CD4-positive, alpha-beta memory T cell (primary cell): ENCODE data around the gene GRM2. TPM values are rescaled to one million over a fixed set of nuclear protein-coding genes. Genes with fewer than 3 reads are reported as not detected.

Source experiments
- polyA plus RNA-seq, 2 donors: library from polyadenylated mRNA; unstranded; fragments of 300-500 nt; fragmentation: Illumina TruSeq; gene quantifications; one replicate each; pipeline ENCODE4 v1.2.3, GENCODE V29; 2021
- total RNA-seq, 2 experiments: library from RNA; stranded (reverse); gene quantifications; one replicate each; pipeline ENCODE4 v1.2.3, GENCODE V29; 2021

The GRM2 gene
- total and polyA plus RNA-seq, 4 experiments from 2014 or later, result 0.07 to 1.9 (median 1.1) TPM; not detected in 1

Other genes starting within 250 kb of the GRM2 start
- 10 to 100 TPM; 38.9 to 41.2 TPM for gene DCAF1, start 207.1 kb upstream of the GRM2 start, total RNA-seq
- 10 to 100 TPM in 1 of 2 donors, 1 to 10 TPM in 1; 7.1 to 20.5 TPM for gene DCAF1, start 207.1 kb upstream of the GRM2 start, polyA plus RNA-seq
- gene RAD54L2, start 168.3 kb upstream of the GRM2 start, total RNA-seq, result 10 to 100 TPM; 39.8 to 40.1 TPM
- 10 to 100 TPM in 1 of 2 donors, 1 to 10 TPM in 1; 9.5 to 18.5 TPM for gene RAD54L2, start 168.3 kb upstream of the GRM2 start, polyA plus RNA-seq
- gene TEX264, start 35.8 kb upstream of the GRM2 start, total RNA-seq, result 10 to 100 TPM; 40.0 to 40.9 TPM
- 100 to 1,000 TPM; 110 to 138 TPM for gene TEX264, start 35.8 kb upstream of the GRM2 start, polyA plus RNA-seq
- gene IQCF6, start 72.2 kb downstream of the GRM2 start, total RNA-seq, result not detected
- not detected for gene IQCF6, start 72.2 kb downstream of the GRM2 start, polyA plus RNA-seq
- gene IQCF2, start 154.5 kb downstream of the GRM2 start, total RNA-seq, result not detected
- gene IQCF2, start 154.5 kb downstream of the GRM2 start, polyA plus RNA-seq, result not detected
- gene IQCF5, start 168.5 kb downstream of the GRM2 start, total RNA-seq, result not detected
- gene IQCF5, start 168.5 kb downstream of the GRM2 start, polyA plus RNA-seq, result not detected
- not detected for gene IQCF1, start 196.3 kb downstream of the GRM2 start, total RNA-seq
- not detected for gene IQCF1, start 196.3 kb downstream of the GRM2 start, polyA plus RNA-seq
- gene RRP9, start 234.8 kb downstream of the GRM2 start, total RNA-seq, result 10 to 100 TPM; 15.2 to 17.3 TPM
- gene RRP9, start 234.8 kb downstream of the GRM2 start, polyA plus RNA-seq, result 10 to 100 TPM; 19.3 to 20.7 TPM
- gene PARP3, start 235.3 kb downstream of the GRM2 start, total RNA-seq, result 10 to 100 TPM in 1 of 2 experiments, 1 to 10 TPM in 1; 8.1 to 10.5 TPM
- gene PARP3, start 235.3 kb downstream of the GRM2 start, polyA plus RNA-seq, result 1 to 10 TPM; 2.9 to 5.6 TPM
- not detected for gene GPR62, start 248.3 kb downstream of the GRM2 start, total RNA-seq
- gene GPR62, start 248.3 kb downstream of the GRM2 start, polyA plus RNA-seq, result not detected